SK-N-SH treated with all-trans-retinoic acid at 6 μM for 48 hours (cell line): ENCODE measurements around the gene TNFSF11.

ENCODE experiments used
- ARNTL ChIP-seq: fragments of 450-650 bp; formaldehyde crosslinking; IDR thresholded peaks from 2 replicates; pipeline ENCODE4 v1.5.0; 2020; ENCODE audit warnings: low read depth, mild to moderate bottlenecking, moderate library complexity, borderline replicate concordance
- BACH2 ChIP-seq: fragments of 250-450 bp; sonication (Bioruptor Pico); IDR thresholded peaks from 2 replicates; pipeline ENCODE4 v1.9.0; 2021; ENCODE audit warnings: mild to moderate bottlenecking, borderline replicate concordance
- CREB5 ChIP-seq: fragments of 250-450 bp; sonication (Bioruptor Pico); IDR thresholded peaks from 2 replicates; pipeline ENCODE4 v1.5.1; 2020; ENCODE audit warnings: low read depth, mild to moderate bottlenecking, moderate library complexity
- ESRRG ChIP-seq: fragments of 250-450 bp; sonication (Bioruptor Pico); IDR thresholded peaks from 2 replicates; pipeline ENCODE4 v1.6.1; 2021; ENCODE audit warnings: mild to moderate bottlenecking
- ISL1 ChIP-seq: fragments of 250-450 bp; sonication (Bioruptor Pico); IDR thresholded peaks from 2 replicates; pipeline ENCODE4 v2.1.2; 2022; ENCODE audit warnings: mild to moderate bottlenecking, moderate library complexity
- PPARA ChIP-seq: fragments of 250-450 bp; sonication (Bioruptor Pico); IDR thresholded peaks from 2 replicates; pipeline ENCODE4 v1.5.0; 2020; ENCODE audit warnings: mild to moderate bottlenecking, borderline replicate concordance
- TCF4 ChIP-seq: fragments of 250-450 bp; sonication (Bioruptor Pico); IDR thresholded peaks from 2 replicates; pipeline ENCODE4 v1.8.0; 2021; ENCODE audit warnings: mild to moderate bottlenecking, moderate library complexity, borderline replicate concordance
- TOX ChIP-seq: fragments of 250-450 bp; sonication (Bioruptor Pico); IDR thresholded peaks from 2 replicates; pipeline ENCODE4 v1.8.0; 2021; ENCODE audit warnings: mild to moderate bottlenecking, moderate library complexity, borderline replicate concordance
- TSHZ2 ChIP-seq: fragments of 250-450 bp; sonication (Bioruptor Pico); IDR thresholded peaks from 2 replicates; pipeline ENCODE4 v1.5.0; 2020; ENCODE audit warnings: mild to moderate bottlenecking, moderate library complexity
- ZFP3 ChIP-seq: fragments of 250-450 bp; sonication (Bioruptor Pico); IDR thresholded peaks from 2 replicates; pipeline ENCODE4 v1.5.0; 2020; ENCODE audit warnings: mild to moderate bottlenecking, moderate library complexity
- ZFP30 ChIP-seq: fragments of 450-650 bp; formaldehyde crosslinking; IDR thresholded peaks from 2 replicates; pipeline ENCODE4 v1.5.0; 2022; ENCODE audit warnings: mild to moderate bottlenecking, moderate library complexity
- ZNF565 ChIP-seq: fragments of 450-650 bp; formaldehyde crosslinking; conservative IDR thresholded peaks from 2 replicates; pipeline ENCODE4 v1.5.0; 2020; ENCODE audit warnings: low read depth, mild to moderate bottlenecking, moderate library complexity
- ZNF70 ChIP-seq: fragments of 450-650 bp; formaldehyde crosslinking; IDR thresholded peaks from 2 replicates; pipeline ENCODE4 v1.5.0; 2020; ENCODE audit warnings: mild to moderate bottlenecking, moderate library complexity
- TF ChIP-seq, protein P1 (sequence below): fragments of 250-450 bp; sonication (Bioruptor Pico); IDR thresholded peaks from 2 replicates; pipeline ENCODE4 v1.8.0; 2020; ENCODE audit warnings: mild to moderate bottlenecking, moderate library complexity, borderline replicate concordance

DNA sequence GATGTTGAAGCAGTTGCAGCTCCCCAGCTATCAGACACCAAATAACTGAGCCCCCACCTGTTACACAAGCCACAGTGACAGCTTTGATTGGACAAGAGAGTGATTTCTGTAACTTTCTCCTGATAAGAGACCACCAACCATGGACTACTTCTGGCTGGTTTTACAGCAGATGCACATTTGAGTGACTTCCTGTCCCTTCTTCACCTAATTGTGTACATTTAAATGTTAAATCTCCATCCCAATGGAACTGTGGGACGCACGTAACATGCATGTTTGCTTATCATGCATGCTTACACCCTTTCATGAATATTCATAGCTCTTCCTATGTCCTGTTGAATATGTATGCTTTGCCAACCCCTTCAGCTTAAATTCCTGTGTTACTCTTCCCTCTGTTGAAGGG lies 6.0 kb upstream of the TNFSF11 start:
- TF ChIP-seq TCF4 (CRISPR knock-in tag) (no peak), ZFP30 (CRISPR knock-in tag) (no peak), ZNF70 (CRISPR knock-in tag) (no peak), TOX (CRISPR knock-in tag) (no peak), ZNF565 (CRISPR knock-in tag) (no peak), ARNTL (CRISPR knock-in tag) (no peak), ESRRG (no peak), PPARA (CRISPR knock-in tag) (no peak), CREB5 (no peak), TSHZ2 (CRISPR knock-in tag) (no peak), ISL1 (CRISPR knock-in tag) (no peak), ZFP3 (CRISPR knock-in tag) (no peak), BACH2 (CRISPR knock-in tag) (no peak)
- TF ChIP-seq, protein P1, sequence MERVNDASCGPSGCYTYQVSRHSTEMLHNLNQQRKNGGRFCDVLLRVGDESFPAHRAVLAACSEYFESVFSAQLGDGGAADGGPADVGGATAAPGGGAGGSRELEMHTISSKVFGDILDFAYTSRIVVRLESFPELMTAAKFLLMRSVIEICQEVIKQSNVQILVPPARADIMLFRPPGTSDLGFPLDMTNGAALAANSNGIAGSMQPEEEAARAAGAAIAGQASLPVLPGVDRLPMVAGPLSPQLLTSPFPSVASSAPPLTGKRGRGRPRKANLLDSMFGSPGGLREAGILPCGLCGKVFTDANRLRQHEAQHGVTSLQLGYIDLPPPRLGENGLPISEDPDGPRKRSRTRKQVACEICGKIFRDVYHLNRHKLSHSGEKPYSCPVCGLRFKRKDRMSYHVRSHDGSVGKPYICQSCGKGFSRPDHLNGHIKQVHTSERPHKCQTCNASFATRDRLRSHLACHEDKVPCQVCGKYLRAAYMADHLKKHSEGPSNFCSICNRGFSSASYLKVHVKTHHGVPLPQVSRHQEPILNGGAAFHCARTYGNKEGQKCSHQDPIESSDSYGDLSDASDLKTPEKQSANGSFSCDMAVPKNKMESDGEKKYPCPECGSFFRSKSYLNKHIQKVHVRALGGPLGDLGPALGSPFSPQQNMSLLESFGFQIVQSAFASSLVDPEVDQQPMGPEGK: no peak
